NCI-H2196 treated with DMSO at 0.1 percent for 48 hours (cell line): Measurements from ENCODE around the gene LUC7L.

Experiments used
- DNase-seq: peaks from one replicate; lab custom pipeline; 2025; ENCODE audit not compliant: unreplicated experiment; lab: John Stamatoyannopoulos, UW

Gene LUC7L

DNA sequence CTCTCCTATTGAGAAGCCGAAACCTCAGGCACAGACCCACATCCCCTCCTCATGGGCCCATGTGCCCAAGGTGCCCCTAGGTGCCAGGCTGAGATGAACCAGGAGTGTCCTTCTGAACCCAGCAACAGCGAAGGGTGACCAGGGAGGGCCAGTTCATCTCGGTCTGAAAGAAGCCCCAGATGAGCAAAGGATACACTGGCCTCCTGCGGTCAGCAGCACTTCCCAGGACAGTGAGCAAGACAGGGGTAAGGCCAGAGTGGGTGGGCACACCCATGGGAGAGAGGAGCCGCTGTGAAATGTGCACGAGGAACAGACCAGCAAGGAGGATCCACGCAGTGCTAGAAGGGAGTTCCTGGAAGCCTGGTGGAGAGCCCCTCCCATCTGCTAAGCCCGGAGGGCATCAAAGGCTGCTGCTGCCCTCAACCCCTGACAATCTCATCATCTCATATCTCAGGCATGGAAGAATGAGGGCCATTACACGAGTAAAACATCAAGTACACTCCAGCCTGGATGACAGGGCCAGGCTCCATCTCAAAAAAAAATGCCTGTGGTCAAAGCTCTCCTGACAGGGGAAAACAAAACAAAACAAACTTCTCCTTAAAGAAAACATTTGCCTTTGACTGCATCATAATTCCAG lies 80.1 kb downstream of the LUC7L start:
- DNase-seq, result no peak

GRCh38 chr16:146646-147045 lies 82.6 kb downstream of the LUC7L start:
- DNase-seq, result no peak

GRCh38 chr16:144797-145252 lies 84.4 kb downstream of the LUC7L start:
- no peak for DNase-seq

DNA sequence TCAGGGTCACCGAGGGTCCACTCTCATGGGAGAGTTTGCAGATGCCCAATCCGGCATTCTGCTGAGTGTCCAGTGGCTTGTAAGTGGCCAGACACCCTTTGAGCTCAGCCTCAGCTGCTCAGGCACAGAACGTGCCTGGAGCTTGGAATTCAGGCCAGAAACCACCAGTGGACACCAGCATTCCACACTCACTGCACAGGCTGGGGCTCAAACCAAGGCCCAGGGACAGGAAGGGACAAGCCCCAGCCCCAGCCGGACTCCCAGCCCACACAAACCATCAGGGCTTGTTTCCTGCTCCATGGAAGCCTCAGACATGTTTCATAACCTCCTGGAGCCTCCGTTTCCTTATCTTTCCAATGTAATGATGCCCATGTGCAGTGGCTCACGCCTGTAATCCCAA lies 85.8 kb downstream of the LUC7L start:
- DNase-seq, result no peak

GRCh38 chr16:143047-143446 lies 86.2 kb downstream of the LUC7L start:
- DNase-seq, result no peak

- no peak for DNase-seq
These were observed 86.8 kb downstream of the LUC7L start for GRCh38 chr16:142405-142967.

- no peak for DNase-seq
These were observed 88.9 kb downstream of the LUC7L start for GRCh38 chr16:140175-140857.
